Measurements from ENCODE around the gene CPSF4. TPM values are rescaled to one million over a fixed set of nuclear protein-coding genes. Genes with fewer than 3 reads are reported as not detected.
A peak's percentile ranks its signal among the peaks of the same experiment; 100 is the strongest.

The CPSF4 gene
- polyA plus RNA-seq, 2 donors: 22.5 to 24.3 TPM

DNA sequence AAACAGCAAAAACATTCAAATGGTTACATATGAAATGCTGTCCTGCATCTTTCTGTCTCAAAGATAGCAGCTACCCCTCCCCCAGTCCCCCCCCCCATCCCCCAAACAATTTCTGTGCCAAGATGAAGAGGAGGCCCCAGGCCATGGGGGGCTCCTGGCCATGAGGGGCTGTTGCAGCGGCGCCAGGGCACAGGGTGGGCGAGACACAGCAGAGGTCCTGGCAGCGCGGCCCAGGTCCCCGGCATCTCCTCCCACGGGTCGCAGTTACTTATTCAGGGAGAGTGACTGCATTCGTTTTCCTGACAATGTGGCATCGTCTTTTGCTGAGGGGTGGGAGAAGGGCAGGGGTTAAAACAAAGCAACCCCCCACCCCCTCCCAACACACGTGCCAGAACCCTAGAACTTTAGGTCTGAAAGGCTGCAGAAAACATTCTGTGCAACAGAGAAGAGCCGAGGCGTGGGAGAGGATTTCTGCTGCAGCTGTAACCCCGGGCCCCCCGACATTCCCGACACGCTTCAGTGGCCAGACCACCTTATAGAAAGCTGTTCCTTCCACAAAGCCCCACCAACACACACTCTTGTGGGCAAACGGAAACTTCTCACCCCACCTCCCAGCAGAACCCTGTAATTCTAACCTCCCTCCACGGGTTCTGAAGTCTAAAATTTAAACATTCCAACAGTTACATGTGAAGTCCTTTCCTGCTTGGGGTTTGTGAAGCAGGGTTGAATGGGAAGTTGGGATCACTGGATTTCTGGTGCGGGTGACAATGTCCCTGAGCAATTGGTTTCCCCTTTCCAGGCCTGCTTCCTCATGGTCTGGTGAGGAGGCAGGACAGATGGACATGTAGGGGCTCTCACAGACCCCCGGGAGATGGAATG lies 42.1 kb upstream of the CPSF4 start:
- Histone ChIP-seq H3K36me3 (ENCODE audit: control insufficient read depth in 2 of 2, insufficient read depth in 2 of 2, low read length in 1 of 2) (peaks cover 25 to 50% of the 10 kb centered on the region in 2 donors), H3K4me1 (ENCODE audit: control insufficient read depth in 2 of 2, insufficient read depth in 2 of 2, low read length in 1 of 2) (peaks cover 2 to 7% of the 10 kb centered on the region in 2 donors), H3K27me3 (ENCODE audit: control insufficient read depth in 1 of 2, insufficient read depth in 2 of 2, low read length in 2 of 2) (no peaks in the 10 kb centered on the region), H3K9me3 (ENCODE audit: control insufficient read depth in 2 of 2, insufficient read depth in 1 of 2, low read depth in 1 of 2, low read length in 1 of 2) (no peaks in the 10 kb centered on the region), H3K27ac (ENCODE audit: low read depth in 2 of 2, low read length in 1 of 2) (no peak overlapping the region), H3K4me3 (ENCODE audit: low read depth in 1 of 2, low read length in 2 of 2) (no peak overlapping the region)
- whole genome bisulfite sequencing, 2 donors: 75 to 80% methylated on average over 20 to 21 of the region's 21 CpGs

DNA sequence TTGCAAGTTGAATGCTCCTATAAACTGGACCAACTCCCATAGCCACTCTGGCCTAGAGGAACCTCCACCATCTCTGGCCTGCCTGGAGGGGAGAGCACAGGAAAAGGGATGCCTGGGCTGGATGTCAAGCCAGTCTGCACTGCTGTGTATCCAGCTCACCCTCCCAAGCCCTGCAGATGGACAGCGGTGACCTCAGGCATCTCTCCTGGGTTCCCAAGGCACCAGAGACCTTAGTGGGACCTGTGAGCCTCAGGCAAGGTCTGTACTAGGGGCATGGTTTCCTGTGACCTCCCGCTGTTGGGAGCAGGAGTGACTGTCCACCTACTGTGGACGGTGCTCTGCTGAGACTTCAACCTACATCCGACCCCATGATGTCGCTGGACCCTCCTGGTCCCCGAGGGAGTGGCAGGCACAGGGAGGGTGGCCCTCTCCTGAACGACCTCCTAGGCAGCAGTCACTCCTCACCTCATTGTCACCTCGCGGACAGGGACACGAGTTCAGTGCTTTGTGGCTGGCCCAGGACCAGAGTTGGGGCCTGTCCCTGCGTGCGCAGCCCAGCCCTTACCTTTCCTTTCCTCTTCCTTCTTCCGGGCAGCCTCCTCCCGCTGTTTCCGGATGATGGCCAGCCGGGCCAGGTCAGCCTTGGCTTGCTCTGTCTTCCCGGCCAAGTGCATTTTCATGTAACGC lies 41.3 kb upstream of the CPSF4 start:
- no peak overlapping the region for H3K4me3 ChIP-seq (ENCODE audit: low read depth in 1 of 2, low read length in 2 of 2)
- WGBS, 2 donors: 74 to 81% methylated on average over 18 of the region's 18 CpGs
- peak overlapping the region in 1 of 2 donors; percentile 11 for H3K27ac ChIP-seq (ENCODE audit: low read depth in 2 of 2, low read length in 1 of 2)
- H3K9me3 ChIP-seq (ENCODE audit: control insufficient read depth in 2 of 2, insufficient read depth in 1 of 2, low read depth in 1 of 2, low read length in 1 of 2): no peaks in the 10 kb centered on the region
- no peaks in the 10 kb centered on the region for H3K27me3 ChIP-seq (ENCODE audit: control insufficient read depth in 1 of 2, insufficient read depth in 2 of 2, low read length in 2 of 2)
- H3K36me3 ChIP-seq (ENCODE audit: control insufficient read depth in 2 of 2, insufficient read depth in 2 of 2, low read length in 1 of 2): peaks cover 25 to 50% of the 10 kb centered on the region in 2 donors
- H3K4me1 ChIP-seq (ENCODE audit: control insufficient read depth in 2 of 2, insufficient read depth in 2 of 2, low read length in 1 of 2): peaks cover 2% of the 10 kb centered on the region in 2 donors

DNA sequence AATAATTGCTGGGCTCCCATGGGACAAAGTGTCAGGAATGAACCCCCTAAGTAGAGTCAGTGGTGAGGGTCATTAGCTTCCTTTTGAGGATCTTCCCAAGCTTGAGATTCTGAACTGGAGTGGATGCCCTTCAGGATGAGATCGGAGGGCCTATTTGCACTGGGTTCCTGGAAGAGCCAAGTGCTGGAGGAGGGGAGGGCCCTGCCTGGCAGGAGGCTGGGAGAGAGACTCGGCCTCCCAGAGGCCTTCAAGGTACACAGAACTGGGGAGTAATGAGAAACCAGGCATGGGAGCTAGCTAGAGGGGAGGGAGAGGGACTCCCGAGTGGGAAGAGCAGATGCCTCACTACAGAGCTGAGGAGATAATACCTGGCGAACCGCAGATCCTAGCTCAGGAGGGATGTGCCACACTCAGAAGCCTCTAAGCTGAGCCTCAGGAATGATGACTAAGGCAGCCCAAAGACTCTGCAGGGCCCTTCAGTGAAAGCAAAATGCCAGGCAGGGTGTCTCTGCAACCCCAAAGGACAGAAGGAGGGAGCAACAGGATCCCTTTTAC lies 39.8 kb upstream of the CPSF4 start:
- peaks cover 25 to 55% of the 10 kb centered on the region in 2 donors for H3K36me3 ChIP-seq (ENCODE audit: control insufficient read depth in 2 of 2, insufficient read depth in 2 of 2, low read length in 1 of 2)
- WGBS, 2 donors: 76 to 86% methylated on average over 5 of the region's 5 CpGs
- H3K27me3 ChIP-seq (ENCODE audit: control insufficient read depth in 1 of 2, insufficient read depth in 2 of 2, low read length in 2 of 2): no peaks in the 10 kb centered on the region
- H3K4me1 ChIP-seq (ENCODE audit: control insufficient read depth in 2 of 2, insufficient read depth in 2 of 2, low read length in 1 of 2): peaks cover 0 to 1% of the 10 kb centered on the region in 2 donors
- no peak overlapping the region for H3K4me3 ChIP-seq (ENCODE audit: low read depth in 1 of 2, low read length in 2 of 2)
- H3K27ac ChIP-seq (ENCODE audit: low read depth in 2 of 2, low read length in 1 of 2): no peak overlapping the region
- no peaks in the 10 kb centered on the region for H3K9me3 ChIP-seq (ENCODE audit: control insufficient read depth in 2 of 2, insufficient read depth in 1 of 2, low read depth in 1 of 2, low read length in 1 of 2)

DNA sequence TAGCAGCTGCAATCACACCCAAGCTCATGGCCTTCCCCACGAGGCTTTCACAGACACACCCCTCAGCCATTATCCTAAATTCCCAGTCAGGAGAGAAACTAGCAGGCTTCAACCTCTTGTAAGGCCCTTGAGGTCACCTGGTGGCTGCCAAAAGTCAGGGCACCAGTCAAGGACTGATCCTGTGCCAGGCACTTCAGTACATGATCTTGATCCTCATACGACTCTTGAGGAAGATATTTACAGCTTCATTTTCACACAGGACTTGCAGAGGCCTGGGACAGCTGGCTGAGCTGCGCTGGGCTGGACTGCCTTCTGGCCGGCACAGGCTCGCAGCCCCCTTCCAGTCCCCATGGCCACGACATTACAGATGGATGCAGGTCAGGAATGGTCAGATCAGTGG lies 39.1 kb upstream of the CPSF4 start:
- Histone ChIP-seq H3K27ac (ENCODE audit: low read depth in 2 of 2, low read length in 1 of 2) (no peak overlapping the region), H3K36me3 (ENCODE audit: control insufficient read depth in 2 of 2, insufficient read depth in 2 of 2, low read length in 1 of 2) (peaks cover 28 to 55% of the 10 kb centered on the region in 2 donors), H3K27me3 (ENCODE audit: control insufficient read depth in 1 of 2, insufficient read depth in 2 of 2, low read length in 2 of 2) (no peaks in the 10 kb centered on the region), H3K4me3 (ENCODE audit: low read depth in 1 of 2, low read length in 2 of 2) (no peak overlapping the region), H3K9me3 (ENCODE audit: control insufficient read depth in 2 of 2, insufficient read depth in 1 of 2, low read depth in 1 of 2, low read length in 1 of 2) (no peaks in the 10 kb centered on the region), H3K4me1 (ENCODE audit: control insufficient read depth in 2 of 2, insufficient read depth in 2 of 2, low read length in 1 of 2) (peaks cover 0 to 3% of the 10 kb centered on the region in 2 donors)
- 68 to 73% methylated on average over 6 of the region's 6 CpGs for WGBS, 2 donors

DNA sequence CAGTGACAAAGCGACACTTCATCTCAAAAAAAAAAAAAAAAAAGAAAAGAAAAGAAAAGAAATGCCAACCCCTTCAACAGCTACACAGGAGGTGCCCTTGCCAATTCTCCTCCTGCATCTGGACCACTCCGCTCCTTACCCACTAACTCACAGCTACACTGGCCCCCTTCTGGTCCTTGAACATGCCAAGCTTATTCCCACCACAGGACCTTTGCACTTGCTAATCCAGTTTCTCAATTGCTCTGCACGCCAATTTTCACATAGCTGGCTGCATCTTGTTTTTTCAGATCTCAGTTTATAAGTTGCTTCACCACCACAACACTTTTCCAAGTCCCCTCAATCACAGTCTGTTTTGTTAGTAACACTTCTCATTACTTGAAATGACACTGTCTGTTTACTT lies 35.9 kb upstream of the CPSF4 start:
- WGBS, 2 donors: 94 to 98% methylated on average over 2 to 3 of the region's 3 CpGs
- peaks cover 22 to 47% of the 10 kb centered on the region in 2 donors for H3K36me3 ChIP-seq (ENCODE audit: control insufficient read depth in 2 of 2, insufficient read depth in 2 of 2, low read length in 1 of 2)
- H3K27ac ChIP-seq (ENCODE audit: low read depth in 2 of 2, low read length in 1 of 2): no peak overlapping the region
- H3K4me3 ChIP-seq (ENCODE audit: low read depth in 1 of 2, low read length in 2 of 2): no peak overlapping the region
- peaks cover 3 to 6% of the 10 kb centered on the region in 2 donors for H3K4me1 ChIP-seq (ENCODE audit: control insufficient read depth in 2 of 2, insufficient read depth in 2 of 2, low read length in 1 of 2)
- H3K27me3 ChIP-seq (ENCODE audit: control insufficient read depth in 1 of 2, insufficient read depth in 2 of 2, low read length in 2 of 2): no peaks in the 10 kb centered on the region
- no peaks in the 10 kb centered on the region for H3K9me3 ChIP-seq (ENCODE audit: control insufficient read depth in 2 of 2, insufficient read depth in 1 of 2, low read depth in 1 of 2, low read length in 1 of 2)

DNA sequence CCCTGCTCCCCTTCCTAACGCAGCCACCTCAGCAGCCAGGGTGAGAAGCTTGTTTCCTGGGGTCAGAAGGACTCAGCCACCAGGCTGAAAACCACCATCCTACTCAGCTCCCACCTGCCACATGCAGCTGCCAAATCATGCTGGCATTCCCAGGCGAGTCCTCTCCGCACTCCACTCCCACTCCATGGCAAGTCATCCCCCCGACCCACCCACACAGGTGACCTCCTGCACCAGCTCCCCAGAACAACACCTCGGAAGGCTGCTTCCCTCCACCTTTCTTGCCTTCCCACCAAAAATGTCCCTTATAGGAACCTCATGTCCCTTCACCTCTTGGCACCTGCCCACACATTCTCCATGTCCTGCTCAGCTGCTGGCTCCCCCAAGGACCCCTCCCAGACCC lies 35.0 kb upstream of the CPSF4 start:
- WGBS, 2 donors: 86 to 91% methylated on average over 5 of the region's 5 CpGs
- Histone ChIP-seq H3K27me3 (ENCODE audit: control insufficient read depth in 1 of 2, insufficient read depth in 2 of 2, low read length in 2 of 2) (no peaks in the 10 kb centered on the region), H3K9me3 (ENCODE audit: control insufficient read depth in 2 of 2, insufficient read depth in 1 of 2, low read depth in 1 of 2, low read length in 1 of 2) (no peaks in the 10 kb centered on the region), H3K4me1 (ENCODE audit: control insufficient read depth in 2 of 2, insufficient read depth in 2 of 2, low read length in 1 of 2) (peaks cover 3 to 6% of the 10 kb centered on the region in 2 donors), H3K36me3 (ENCODE audit: control insufficient read depth in 2 of 2, insufficient read depth in 2 of 2, low read length in 1 of 2) (peaks cover 22 to 41% of the 10 kb centered on the region in 2 donors), H3K4me3 (ENCODE audit: low read depth in 1 of 2, low read length in 2 of 2) (no peak overlapping the region), H3K27ac (ENCODE audit: low read depth in 2 of 2, low read length in 1 of 2) (no peak overlapping the region)

DNA sequence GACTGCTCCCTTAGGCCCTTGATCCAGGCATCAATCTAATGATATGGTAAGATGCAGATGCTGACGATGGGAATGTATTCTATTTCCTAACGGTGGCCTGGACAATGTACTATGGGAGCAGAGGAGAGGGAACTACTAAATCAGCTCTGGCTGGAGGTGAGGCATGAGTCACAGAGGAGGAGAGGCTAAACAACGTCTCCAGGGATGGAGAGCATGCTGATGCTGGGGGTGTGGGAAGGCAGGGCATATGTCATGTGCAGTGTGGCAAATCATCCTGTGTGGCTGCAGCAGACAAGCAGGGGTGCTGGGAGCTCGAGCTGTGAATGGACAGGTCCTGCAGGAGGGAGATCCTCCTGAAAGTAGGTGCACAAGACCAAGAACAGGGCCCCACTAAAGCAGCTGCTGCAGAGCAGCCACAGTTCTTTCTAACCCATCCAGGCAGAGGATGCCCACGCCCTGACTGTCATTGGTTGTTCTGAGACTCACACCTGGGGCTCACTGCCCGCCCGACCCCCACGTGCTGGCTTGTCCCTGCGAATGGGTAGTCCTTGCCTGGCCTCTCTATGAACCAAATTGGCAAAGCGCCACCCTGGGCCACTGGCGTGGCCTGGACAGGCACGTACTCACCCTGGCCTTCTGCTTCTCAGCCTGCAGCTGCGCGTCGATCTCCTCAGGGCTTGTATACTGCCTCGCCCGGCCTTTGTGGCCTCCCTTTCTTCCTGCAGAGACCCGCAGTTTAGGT lies 34.3 kb upstream of the CPSF4 start:
- Histone ChIP-seq H3K27me3 (ENCODE audit: control insufficient read depth in 1 of 2, insufficient read depth in 2 of 2, low read length in 2 of 2) (no peaks in the 10 kb centered on the region), H3K27ac (ENCODE audit: low read depth in 2 of 2, low read length in 1 of 2) (no peak overlapping the region), H3K4me1 (ENCODE audit: control insufficient read depth in 2 of 2, insufficient read depth in 2 of 2, low read length in 1 of 2) (peaks cover 3 to 6% of the 10 kb centered on the region in 2 donors), H3K4me3 (ENCODE audit: low read depth in 1 of 2, low read length in 2 of 2) (no peak overlapping the region), H3K9me3 (ENCODE audit: control insufficient read depth in 2 of 2, insufficient read depth in 1 of 2, low read depth in 1 of 2, low read length in 1 of 2) (no peaks in the 10 kb centered on the region), H3K36me3 (ENCODE audit: control insufficient read depth in 2 of 2, insufficient read depth in 2 of 2, low read length in 1 of 2) (peaks cover 16 to 35% of the 10 kb centered on the region in 2 donors)
- WGBS, 2 donors: 70 to 75% methylated on average over 18 of the region's 18 CpGs

DNA sequence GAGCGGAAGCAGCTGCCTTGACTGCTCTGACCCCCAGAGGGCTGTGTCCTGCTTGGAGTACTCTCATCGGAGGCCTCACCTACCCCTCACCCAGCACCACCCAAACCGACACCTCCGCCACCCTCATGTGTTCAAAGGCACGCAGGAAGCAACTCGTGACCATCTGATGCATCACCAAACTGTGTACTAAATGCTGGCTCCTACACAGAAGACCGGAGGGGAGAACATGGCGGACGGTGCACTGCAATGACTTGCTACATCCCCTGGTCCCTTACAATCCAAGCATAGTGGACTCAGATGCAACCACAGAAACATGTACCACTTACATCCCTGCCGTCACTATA lies 33.8 kb upstream of the CPSF4 start:
- peaks cover 3 to 6% of the 10 kb centered on the region in 2 donors for H3K4me1 ChIP-seq (ENCODE audit: control insufficient read depth in 2 of 2, insufficient read depth in 2 of 2, low read length in 1 of 2)
- peaks cover 13 to 29% of the 10 kb centered on the region in 2 donors for H3K36me3 ChIP-seq (ENCODE audit: control insufficient read depth in 2 of 2, insufficient read depth in 2 of 2, low read length in 1 of 2)
- no peak overlapping the region for H3K27ac ChIP-seq (ENCODE audit: low read depth in 2 of 2, low read length in 1 of 2)
- H3K4me3 ChIP-seq (ENCODE audit: low read depth in 1 of 2, low read length in 2 of 2): no peak overlapping the region
- H3K27me3 ChIP-seq (ENCODE audit: control insufficient read depth in 1 of 2, insufficient read depth in 2 of 2, low read length in 2 of 2): no peaks in the 10 kb centered on the region
- H3K9me3 ChIP-seq (ENCODE audit: control insufficient read depth in 2 of 2, insufficient read depth in 1 of 2, low read depth in 1 of 2, low read length in 1 of 2): no peaks in the 10 kb centered on the region
- 90 to 94% methylated on average over 10 of the region's 10 CpGs for WGBS, 2 donors

DNA sequence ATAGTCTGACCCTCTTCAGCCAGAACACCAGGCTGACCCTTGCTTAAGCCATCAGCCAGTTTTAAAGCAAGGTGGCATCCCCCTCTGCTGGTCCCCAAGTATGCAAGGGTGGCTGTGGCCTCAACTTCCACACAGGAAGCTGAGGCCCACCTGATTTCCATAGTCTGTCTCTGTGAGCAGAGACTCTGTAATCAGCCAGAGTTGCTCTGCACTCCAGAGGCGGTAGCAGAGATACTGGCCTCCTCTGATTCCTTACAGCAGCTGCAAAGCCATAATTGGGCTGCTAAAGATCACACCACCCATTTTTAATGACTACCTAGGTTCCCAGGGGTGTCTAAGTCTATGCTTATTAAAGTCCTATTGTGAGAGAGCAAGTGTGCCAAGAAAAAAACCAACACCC lies 32.2 kb upstream of the CPSF4 start:
- Histone ChIP-seq H3K36me3 (ENCODE audit: control insufficient read depth in 2 of 2, insufficient read depth in 2 of 2, low read length in 1 of 2) (peaks cover 3 to 19% of the 10 kb centered on the region in 2 donors), H3K4me3 (ENCODE audit: low read depth in 1 of 2, low read length in 2 of 2) (no peak overlapping the region), H3K4me1 (ENCODE audit: control insufficient read depth in 2 of 2, insufficient read depth in 2 of 2, low read length in 1 of 2) (peaks cover 3 to 6% of the 10 kb centered on the region in 2 donors), H3K27me3 (ENCODE audit: control insufficient read depth in 1 of 2, insufficient read depth in 2 of 2, low read length in 2 of 2) (no peaks in the 10 kb centered on the region), H3K27ac (ENCODE audit: low read depth in 2 of 2, low read length in 1 of 2) (no peak overlapping the region), H3K9me3 (ENCODE audit: control insufficient read depth in 2 of 2, insufficient read depth in 1 of 2, low read depth in 1 of 2, low read length in 1 of 2) (no peaks in the 10 kb centered on the region)
- 63 to 75% methylated on average over 1 of the region's 1 CpG for WGBS, 2 donors

All from esophagus (tissue), 2 donors.